ENCODE data around the gene FHOD3. TPM values are rescaled to one million over a fixed set of nuclear protein-coding genes. Genes with fewer than 3 reads are reported as not detected.

FHOD3 gene
- total and polyA plus RNA-seq, 2 of the 8 experiments (the other 6 are each of a cell fraction or from before 2014, with no cell fraction given): 9.7 to 10.5 TPM

DNA sequence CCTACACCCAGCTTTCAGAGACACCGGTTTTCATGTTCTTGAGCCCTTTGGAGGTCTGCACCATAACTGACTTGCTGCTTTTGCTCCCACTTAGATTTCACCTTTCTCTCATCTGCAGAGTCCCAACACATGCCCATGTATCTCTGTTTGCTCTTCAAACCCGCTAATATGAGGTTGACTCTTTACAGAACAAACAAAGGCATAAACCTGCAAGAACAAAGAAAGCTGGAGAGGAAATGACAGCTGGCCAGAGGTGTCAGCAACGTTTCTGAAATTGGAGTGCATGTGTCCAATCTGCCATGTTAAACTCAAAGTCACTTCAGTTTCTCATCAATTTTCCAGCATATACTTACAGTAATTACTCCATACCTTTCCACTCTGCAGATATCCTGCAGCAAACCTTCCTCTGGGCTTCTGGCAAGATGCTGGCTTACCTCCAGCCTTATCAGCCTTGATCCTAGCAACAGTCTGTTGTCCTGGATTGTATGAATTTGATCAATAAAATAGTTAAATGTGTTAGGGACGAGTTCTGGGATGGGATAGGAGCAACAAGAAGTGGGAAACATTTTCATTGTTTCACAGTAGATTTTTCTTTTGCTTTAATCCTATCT lies 157.4 kb downstream of the FHOD3 start:
- ChIA-PET POLR2A (ENCODE audit: partially characterized antibody) (no interaction called here), CTCF (ENCODE audit: partially characterized antibody) (interaction anchor here (1.2 kb wide), 1 partner anchor 43 kb away, joined by 3 read pairs; no protein-coding TSS in a partner anchor)
- H3K56ac ChIP-seq (replicated peaks; ENCODE audit: insufficient read length, low read depth, low read length): no peak overlapping the region
- FAIRE-seq (no peak), DNase-seq (ENCODE audit: low read depth in 1 of 2, low spot score in 2 of 2) (no peak)
- H4K20me1 ChIP-seq (replicated peaks in 1 of 2; ENCODE audit: control insufficient read depth in 1 of 2, insufficient read depth in 2 of 2, low read length in 2 of 2): no peaks in the 10 kb centered on the region
- no peak overlapping the region for H2BK12ac ChIP-seq (ENCODE audit: low read depth, low read length)
- no peak overlapping the region for H2BK15ac ChIP-seq (ENCODE audit: low read length)
- no peak overlapping the region for H3K27ac ChIP-seq (ENCODE audit: low read depth, low read length)
- no peak overlapping the region for H2BK5ac ChIP-seq (ENCODE audit: low read depth, low read length)
- H3K14ac ChIP-seq (ENCODE audit: insufficient read length): no peak overlapping the region
- no peaks in the 10 kb centered on the region for H3K9me3 ChIP-seq (ENCODE audit: insufficient read depth in 2 of 2, low read depth in 1 of 2, low read length in 1 of 2)
- WGBS, 2 experiments (ENCODE audit: extremely low coverage in 1 of 2, insufficient coverage in 1 of 2, insufficient read length in 1 of 2, insufficient replicate concordance in 2 of 2, low coverage in 1 of 2, low lambda C conversion rate in 2 of 2, missing lambda C conversion rate in 1 of 2): 88% methylated on average over 4 of the region's 4 CpGs; no CpG with 5 or more reads in 1 of the 2 experiments
- no peak overlapping the region for H3K18ac ChIP-seq (ENCODE audit: extremely low read depth, low read length)
- H2AFZ ChIP-seq (ENCODE audit: low read length): no peak overlapping the region
- H3K36me3 ChIP-seq (ENCODE audit: control insufficient read depth in 2 of 4, insufficient read depth in 4 of 4, low read length in 3 of 4): no peaks in the 10 kb centered on the region
- no peak overlapping the region for H3K4me2 ChIP-seq (ENCODE audit: insufficient read depth in 1 of 2, low read depth in 2 of 2, low read length in 2 of 2)
- no peak overlapping the region for H4K5ac ChIP-seq (ENCODE audit: insufficient read length, low read depth, low read length)
- no peak overlapping the region for H2AK5ac ChIP-seq (ENCODE audit: low read depth, low read length)
- no peaks in the 10 kb centered on the region for H3K79me2 ChIP-seq (ENCODE audit: control insufficient read depth in 1 of 2, insufficient read depth in 2 of 2, low read length in 2 of 2)
- no peaks in the 10 kb centered on the region; the same call in 1 of the 2 replicates for H3K79me1 ChIP-seq (ENCODE audit: low read depth, low read length)
- no peaks in the 10 kb centered on the region for H3K27me3 ChIP-seq (replicated peaks in 1 of 4; ENCODE audit: control insufficient read depth in 3 of 4, extremely low read depth in 1 of 4, insufficient read depth in 3 of 4, low read length in 3 of 4)
- no peak overlapping the region for H3K4me3 ChIP-seq (ENCODE audit: extremely low read depth in 1 of 4, insufficient read depth in 2 of 4, low read depth in 3 of 4, low read length in 4 of 4)
- no peak overlapping the region for H3K4ac ChIP-seq (replicated peaks; ENCODE audit: insufficient read length, low read depth, low read length)
- H4K91ac ChIP-seq (replicated peaks; ENCODE audit: insufficient read length, low read length): no peak overlapping the region
- no peak overlapping the region for H2BK120ac ChIP-seq (replicated peaks; ENCODE audit: low read depth, low read length)
- H2BK20ac ChIP-seq (ENCODE audit: low read length): no peak overlapping the region
- H3K4me1 ChIP-seq (replicated peaks in 1 of 4; ENCODE audit: control insufficient read depth in 3 of 4, insufficient read depth in 4 of 4, low read length in 3 of 4): peaks cover 2 to 6% (median 3%) of the 10 kb centered on the region in 4 experiments
- H3K9ac ChIP-seq (replicated peaks in 1 of 4; ENCODE audit: extremely low read depth in 1 of 4, low read depth in 3 of 4, low read length in 3 of 4): no peak overlapping the region
- H4K8ac ChIP-seq (ENCODE audit: extremely low read depth, insufficient read depth, low read length): no peak overlapping the region
- no peak overlapping the region for H3K23ac ChIP-seq (ENCODE audit: insufficient read length)
- no peaks in the 10 kb centered on the region; the same call in 1 of the 2 replicates for H3K23me2 ChIP-seq (ENCODE audit: low read depth, low read length)
- no peak for TF ChIP-seq JUN (IDR thresholded peaks at IDR 0.05; ENCODE audit: low read depth, low read length)
- TF ChIP-seq RFX5 (IDR thresholded peaks at IDR 0.05; ENCODE audit: borderline replicate concordance, low read depth, low read length): no peak
- TF ChIP-seq RXRA (IDR thresholded peaks at IDR 0.05; ENCODE audit: insufficient read depth, low read depth, low read length): no peak
- no peak for TF ChIP-seq GTF2F1 (IDR thresholded peaks at IDR 0.05; ENCODE audit: borderline replicate concordance, low read depth, low read length)
- TF ChIP-seq KDM1A (IDR thresholded peaks at IDR 0.05; ENCODE audit: borderline replicate concordance, low read length): no peak
- no peak for TF ChIP-seq ATF3 (IDR thresholded peaks at IDR 0.05; ENCODE audit: insufficient read depth, low read depth, low read length)
- no peak for TF ChIP-seq HDAC6 (IDR thresholded peaks at IDR 0.05; ENCODE audit: low read depth, low read length)
- no peak for TF ChIP-seq JUND (IDR thresholded peaks at IDR 0.05; ENCODE audit: low read length)
- no peak for TF ChIP-seq PHF8 (conservative IDR thresholded peaks at IDR 0.05; ENCODE audit: low read depth, low read length)
- no peak for TF ChIP-seq ZNF274 (IDR thresholded peaks at IDR 0.05; ENCODE audit: borderline replicate concordance, extremely low read depth, low read length)
- no peak for TF ChIP-seq CEBPB (IDR thresholded peaks at IDR 0.05; ENCODE audit: low read depth, low read length)
- no peak for TF ChIP-seq SAP30 (IDR thresholded peaks at IDR 0.05; ENCODE audit: insufficient read depth, insufficient replicate concordance, low read length)
- no peak for TF ChIP-seq SIRT6 (IDR thresholded peaks at IDR 0.05; ENCODE audit: low read length)
